H1 (cell line): ENCODE data around the gene HHAT.

Source experiments
- CBX8 ChIP-seq: fragments of 300-800, 300-1000 bp; sonication (generic); IDR thresholded peaks from 2 replicates; pipeline ENCODE4 v1.7.1; 2016; ENCODE audit warnings: low read depth, low read length, borderline replicate concordance
- CTCF ChIP-seq, 3 experiments: IDR thresholded peaks; 1 replicate in 2 of 3; 2 replicates in 1 of 3; pipeline versions ENCODE4 v1.5.1 to v1.6.1; 2011; ENCODE audit warnings: low read length in 3 of 3, mild to moderate bottlenecking in 3 of 3, inconsistent platforms in 2 of 3, low read depth in 1 of 3, moderate library complexity in 1 of 3; ENCODE audit not compliant: insufficient read depth in 1 of 3; ENCODE audit errors: control extremely low read depth in 1 of 3
- EP300 ChIP-seq, 2 experiments: IDR thresholded peaks; 1 replicate in 1 of 2; 2 replicates in 1 of 2; pipeline ENCODE4 v1.6.1; 2011 to 2012; ENCODE audit warnings: low read depth in 2 of 2, low read length in 2 of 2, mild to moderate bottlenecking in 2 of 2, borderline replicate concordance in 1 of 2, inconsistent platforms in 1 of 2, moderate library complexity in 1 of 2
- GABPA ChIP-seq: IDR thresholded peaks from 2 replicates; pipeline ENCODE4 v1.6.1; 2011; ENCODE audit warnings: mild to moderate bottlenecking, low read length, moderate library complexity, borderline replicate concordance; ENCODE audit not compliant: insufficient read depth
- RAD21 ChIP-seq, 2 experiments: IDR thresholded peaks in 1 of 2; conservative IDR thresholded peaks in 1 of 2; 2 replicates each; pipeline ENCODE4 v1.6.1; 2011; ENCODE audit warnings: low read depth in 2 of 2, low read length in 2 of 2, improper control_type of control experiment in 1 of 2, inconsistent platforms in 1 of 2, mild to moderate bottlenecking in 1 of 2, moderate library complexity in 1 of 2
- YY1 ChIP-seq: IDR thresholded peaks from 2 replicates; pipeline ENCODE4 v1.6.1; 2011; ENCODE audit warnings: low read depth, mild to moderate bottlenecking, low read length

- TF ChIP-seq CTCF (IDR thresholded peaks at IDR 0.05; ENCODE audit: control extremely low read depth in 1 of 3, insufficient read depth in 1 of 3, low read depth in 1 of 3, low read length in 3 of 3) (no peak), RAD21 (IDR thresholded peaks at IDR 0.05 in 1 of 2, conservative IDR thresholded peaks at IDR 0.05 in 1 of 2; ENCODE audit: low read depth in 2 of 2, low read length in 2 of 2) (no peak), GABPA (no peak), CBX8 (no peak), EP300 (IDR thresholded peaks at IDR 0.05; ENCODE audit: borderline replicate concordance in 1 of 2, low read depth in 2 of 2, low read length in 2 of 2) (no peak), YY1 (no peak)
Observed at GRCh38 chr1:210299501-210299900, 29.2 kb upstream of the HHAT start.
